PC-3 (cell line): ENCODE measurements around the gene A4GNT.

ENCODE experiments used
- EZH2 ChIP-seq: fragments of 300-600 bp; sonication (generic); IDR thresholded peaks from one replicate; pipeline ENCODE4 v1.6.1; 2017; ENCODE audit warnings: antibody characterized with exemption, mild to moderate bottlenecking, low read length; ENCODE audit not compliant: unreplicated experiment
- TF ChIP-seq, protein P1 (sequence below): fragments of 300-600 bp; sonication (generic); conservative IDR thresholded peaks from 2 replicates; pipeline ENCODE4 v1.5.1; 2017; ENCODE audit warnings: antibody characterized with exemption, low read depth, mild to moderate bottlenecking, low read length

DNA sequence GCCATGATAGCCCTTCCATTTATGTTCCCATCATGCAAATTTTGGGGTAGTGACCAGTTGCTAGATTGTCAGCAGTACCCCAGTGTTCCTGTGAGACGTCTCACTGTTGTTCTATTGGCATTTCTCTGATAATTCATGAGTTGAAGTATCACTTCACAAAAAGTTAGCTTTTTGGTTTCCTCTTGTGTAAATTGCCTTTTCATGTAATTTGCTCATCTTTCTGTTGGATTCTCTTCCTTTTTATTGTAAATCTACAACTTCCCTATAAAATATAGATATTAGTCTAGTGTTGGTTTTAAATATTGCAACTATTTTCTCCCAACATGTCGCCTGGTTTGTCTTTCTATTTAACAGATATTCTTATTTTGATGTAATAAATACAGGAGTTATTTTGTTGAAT, 7.5 kb upstream of the A4GNT start:
- TF ChIP-seq, protein P1, sequence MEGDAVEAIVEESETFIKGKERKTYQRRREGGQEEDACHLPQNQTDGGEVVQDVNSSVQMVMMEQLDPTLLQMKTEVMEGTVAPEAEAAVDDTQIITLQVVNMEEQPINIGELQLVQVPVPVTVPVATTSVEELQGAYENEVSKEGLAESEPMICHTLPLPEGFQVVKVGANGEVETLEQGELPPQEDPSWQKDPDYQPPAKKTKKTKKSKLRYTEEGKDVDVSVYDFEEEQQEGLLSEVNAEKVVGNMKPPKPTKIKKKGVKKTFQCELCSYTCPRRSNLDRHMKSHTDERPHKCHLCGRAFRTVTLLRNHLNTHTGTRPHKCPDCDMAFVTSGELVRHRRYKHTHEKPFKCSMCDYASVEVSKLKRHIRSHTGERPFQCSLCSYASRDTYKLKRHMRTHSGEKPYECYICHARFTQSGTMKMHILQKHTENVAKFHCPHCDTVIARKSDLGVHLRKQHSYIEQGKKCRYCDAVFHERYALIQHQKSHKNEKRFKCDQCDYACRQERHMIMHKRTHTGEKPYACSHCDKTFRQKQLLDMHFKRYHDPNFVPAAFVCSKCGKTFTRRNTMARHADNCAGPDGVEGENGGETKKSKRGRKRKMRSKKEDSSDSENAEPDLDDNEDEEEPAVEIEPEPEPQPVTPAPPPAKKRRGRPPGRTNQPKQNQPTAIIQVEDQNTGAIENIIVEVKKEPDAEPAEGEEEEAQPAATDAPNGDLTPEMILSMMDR = no peak
- TF ChIP-seq EZH2 = no peak
